Measurements from ENCODE around the gene DNAI4. TPM values are rescaled to one million over a fixed set of nuclear protein-coding genes. Genes with fewer than 3 reads are reported as not detected.
A peak's percentile ranks its signal among the peaks of the same experiment; 100 is the strongest.

DNAI4 gene
- total and polyA plus RNA-seq, 2 donors (not counting 1 experiment from before 2014, with no cell fraction given) = 0.30 to 2.7 TPM

DNA sequence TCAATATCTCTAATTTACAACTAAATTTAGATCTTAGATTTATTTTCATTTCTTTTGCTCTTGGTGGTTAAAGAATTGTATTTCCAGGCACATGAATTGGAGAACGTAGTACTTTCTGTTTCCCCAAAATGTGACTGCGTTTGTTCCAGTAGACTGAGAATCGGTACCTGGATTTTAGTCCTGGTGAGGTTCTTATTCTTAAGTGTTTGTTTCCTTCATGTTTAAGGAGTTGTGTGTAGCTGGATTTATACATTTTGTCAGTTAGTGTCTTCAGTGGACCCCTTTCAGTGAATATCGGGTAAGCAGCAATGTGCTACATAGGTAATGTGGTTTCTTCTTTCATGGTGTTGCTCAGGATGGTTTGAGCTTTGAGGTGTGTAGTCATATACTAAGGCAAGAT, 6.9 kb upstream of the DNAI4 start:
- H3K9ac ChIP-seq (ENCODE audit: low read length) = peak overlapping the region; percentile 93
- Mint-ChIP-seq H3K9me3 (ENCODE audit: insufficient read depth) (no peaks in the 10 kb centered on the region), H3K4me1 (peaks cover 50% of the 10 kb centered on the region), H3K27me3 (no peaks in the 10 kb centered on the region), H3K27ac (peak overlapping the region; percentile 50), H3K4me3 (peak overlapping the region; percentile 94)
- peaks cover 31% of the 10 kb centered on the region for H4K20me1 ChIP-seq (ENCODE audit: control insufficient read depth, insufficient read depth, low read length, poor library complexity, severe bottlenecking)
- ATAC-seq (ENCODE audit: low read depth) = no peak
- no peaks in the 10 kb centered on the region for H3K9me3 ChIP-seq (ENCODE audit: control extremely low read depth in 1 of 3, control insufficient read depth in 2 of 3, insufficient read depth in 1 of 3, low read length in 2 of 3)
- no peaks in the 10 kb centered on the region for H3K27me3 ChIP-seq (replicated peaks in 1 of 4; ENCODE audit: control extremely low read depth in 1 of 4, control insufficient read depth in 3 of 4, insufficient read depth in 4 of 4, low read length in 3 of 4)
- 12% methylated on average over 4 of the region's 4 CpGs for WGBS (ENCODE audit: insufficient coverage)
- peak overlapping the region; percentile 76 for H3K4me2 ChIP-seq (replicated peaks; ENCODE audit: low read depth, low read length, poor library complexity, severe bottlenecking)
- ChIA-PET POLR2A (interaction anchor here (1.0 kb wide), 1 partner anchor 595 kb away, joined by 3 read pairs; no protein-coding TSS in a partner anchor), CTCF (interaction anchor here (1.2 kb wide), 1 partner anchor 64 kb away, joined by 4 read pairs; no protein-coding TSS in a partner anchor)
- H2AFZ ChIP-seq (ENCODE audit: insufficient read depth, low read depth, low read length, poor library complexity, severe bottlenecking) = peak overlapping the region; percentile 85
- intact Hi-C loops (cut with micrococcal nuclease) = loop anchor here (2.0 to 10.0 kb wide), 4 partner anchors 51 to 1869 kb away; no protein-coding TSS in a partner anchor
- H3K36me3 ChIP-seq (replicated peaks in 1 of 2; ENCODE audit: control extremely low read depth in 1 of 2, control insufficient read depth in 1 of 2, extremely low read depth in 1 of 2, insufficient read depth in 2 of 2, low read length in 1 of 2) = no peaks in the 10 kb centered on the region
- peak overlapping the region; percentile 57 to 92 (median 86) for H3K4me3 ChIP-seq (ENCODE audit: control extremely low read depth in 1 of 5, extremely low read depth in 1 of 5, insufficient read depth in 1 of 5, low read depth in 2 of 5, low read length in 4 of 5)
- H3K4me1 ChIP-seq (ENCODE audit: control insufficient read depth in 2 of 2, insufficient read depth in 2 of 2, low read length in 2 of 2) = peaks cover 21 to 38% of the 10 kb centered on the region in 2 donors
- DNase-seq = peak; percentile 18
- peak overlapping the region in 1 of 2 donors; percentile 95 for H3K27ac ChIP-seq (ENCODE audit: low read length in 2 of 2)
- no peak for TF ChIP-seq EZH2 (IDR thresholded peaks at IDR 0.05; ENCODE audit: borderline replicate concordance, insufficient read depth, low read depth, low read length, poor library complexity, severe bottlenecking)
- TF ChIP-seq, protein P1, sequence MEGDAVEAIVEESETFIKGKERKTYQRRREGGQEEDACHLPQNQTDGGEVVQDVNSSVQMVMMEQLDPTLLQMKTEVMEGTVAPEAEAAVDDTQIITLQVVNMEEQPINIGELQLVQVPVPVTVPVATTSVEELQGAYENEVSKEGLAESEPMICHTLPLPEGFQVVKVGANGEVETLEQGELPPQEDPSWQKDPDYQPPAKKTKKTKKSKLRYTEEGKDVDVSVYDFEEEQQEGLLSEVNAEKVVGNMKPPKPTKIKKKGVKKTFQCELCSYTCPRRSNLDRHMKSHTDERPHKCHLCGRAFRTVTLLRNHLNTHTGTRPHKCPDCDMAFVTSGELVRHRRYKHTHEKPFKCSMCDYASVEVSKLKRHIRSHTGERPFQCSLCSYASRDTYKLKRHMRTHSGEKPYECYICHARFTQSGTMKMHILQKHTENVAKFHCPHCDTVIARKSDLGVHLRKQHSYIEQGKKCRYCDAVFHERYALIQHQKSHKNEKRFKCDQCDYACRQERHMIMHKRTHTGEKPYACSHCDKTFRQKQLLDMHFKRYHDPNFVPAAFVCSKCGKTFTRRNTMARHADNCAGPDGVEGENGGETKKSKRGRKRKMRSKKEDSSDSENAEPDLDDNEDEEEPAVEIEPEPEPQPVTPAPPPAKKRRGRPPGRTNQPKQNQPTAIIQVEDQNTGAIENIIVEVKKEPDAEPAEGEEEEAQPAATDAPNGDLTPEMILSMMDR (IDR thresholded peaks at IDR 0.05) = no peak
- peaks cover 68% of the 10 kb centered on the region for H3K79me2 ChIP-seq (ENCODE audit: control insufficient read depth, insufficient read depth, low read length)

DNA sequence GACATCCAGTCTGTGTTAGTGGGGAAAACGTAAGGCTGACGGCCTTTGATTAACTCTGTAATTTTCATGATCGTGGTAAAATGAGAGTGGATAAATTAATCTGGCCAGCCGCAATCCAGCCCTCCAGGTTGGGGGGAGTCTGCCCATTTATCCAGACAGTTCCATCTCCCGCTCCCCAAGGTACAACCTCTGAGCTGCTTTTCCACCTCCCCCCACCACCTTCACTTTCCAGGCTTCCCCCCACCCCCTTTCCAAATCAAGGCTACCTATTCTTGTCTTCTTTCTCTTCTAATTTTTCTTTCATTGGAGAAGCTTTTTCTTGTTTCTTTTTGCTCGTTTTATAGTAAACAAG, 6.1 kb upstream of the DNAI4 start:
- no peaks in the 10 kb centered on the region for H3K9me3 ChIP-seq (ENCODE audit: control extremely low read depth in 1 of 3, control insufficient read depth in 2 of 3, insufficient read depth in 1 of 3, low read length in 2 of 3)
- Mint-ChIP-seq H3K27me3 (no peaks in the 10 kb centered on the region), H3K4me1 (peaks cover 53% of the 10 kb centered on the region), H3K9me3 (ENCODE audit: insufficient read depth) (no peaks in the 10 kb centered on the region), H3K27ac (peak overlapping the region; percentile 93), H3K4me3 (peak overlapping the region; percentile 94)
- no peak for TF ChIP-seq EZH2 (IDR thresholded peaks at IDR 0.05; ENCODE audit: borderline replicate concordance, insufficient read depth, low read depth, low read length, poor library complexity, severe bottlenecking)
- TF ChIP-seq, protein P1 (IDR thresholded peaks at IDR 0.05) = no peak
- H3K36me3 ChIP-seq (replicated peaks in 1 of 2; ENCODE audit: control extremely low read depth in 1 of 2, control insufficient read depth in 1 of 2, extremely low read depth in 1 of 2, insufficient read depth in 2 of 2, low read length in 1 of 2) = no peaks in the 10 kb centered on the region
- ChIA-PET POLR2A (interaction anchor here (0.6 kb wide), 1 partner anchor 181 kb away, joined by 3 read pairs; no protein-coding TSS in a partner anchor), CTCF (interaction anchor here (1.0 to 1.4 kb wide), 5 partner anchors 51 to 219 kb away, joined by 3 to 4 read pairs (median 3); no protein-coding TSS in a partner anchor)
- peak overlapping the region; percentile 76 for H3K4me2 ChIP-seq (replicated peaks; ENCODE audit: low read depth, low read length, poor library complexity, severe bottlenecking)
- intact Hi-C loops (cut with micrococcal nuclease) = loop anchor here (1.0 to 10.0 kb wide), 6 partner anchors 52 to 1868 kb away; partner anchors contain the start of genes SERBP1 and SLC35D1
- peak overlapping the region; percentile 57 to 92 (median 86) for H3K4me3 ChIP-seq (ENCODE audit: control extremely low read depth in 1 of 5, extremely low read depth in 1 of 5, insufficient read depth in 1 of 5, low read depth in 2 of 5, low read length in 4 of 5)
- no peaks in the 10 kb centered on the region for H3K27me3 ChIP-seq (replicated peaks in 1 of 4; ENCODE audit: control extremely low read depth in 1 of 4, control insufficient read depth in 3 of 4, insufficient read depth in 4 of 4, low read length in 3 of 4)
- peaks cover 25% of the 10 kb centered on the region for H4K20me1 ChIP-seq (ENCODE audit: control insufficient read depth, insufficient read depth, low read length, poor library complexity, severe bottlenecking)
- H3K27ac ChIP-seq (ENCODE audit: low read length in 2 of 2) = peak overlapping the region; percentile 82 to 95
- H3K4me1 ChIP-seq (ENCODE audit: control insufficient read depth in 2 of 2, insufficient read depth in 2 of 2, low read length in 2 of 2) = peaks cover 24 to 42% of the 10 kb centered on the region in 2 donors
- H3K79me2 ChIP-seq (ENCODE audit: control insufficient read depth, insufficient read depth, low read length) = peaks cover 68% of the 10 kb centered on the region
- WGBS (ENCODE audit: insufficient coverage) = 0% methylated on average over 1 of the region's 6 CpGs
- DNase-seq = no peak
- H2AFZ ChIP-seq (ENCODE audit: insufficient read depth, low read depth, low read length, poor library complexity, severe bottlenecking) = peak overlapping the region; percentile 85
- no peak for ATAC-seq (ENCODE audit: low read depth)
- peak overlapping the region; percentile 93 for H3K9ac ChIP-seq (ENCODE audit: low read length)

Data from B cell (primary cell).